H1 (cell line): ENCODE measurements around the gene FAM168B. TPM values are rescaled to one million over a fixed set of nuclear protein-coding genes. Genes with fewer than 3 reads are reported as not detected.
"Not testable (repeated sequence)": the region's sequence is repeated elsewhere in the genome, so short reads cannot be mapped to it uniquely, and the experiment has no call there.

Experiments used
- CTCF ChIA-PET: fragments of 300-600 bp; sonication (Branson Sonifier 250); formaldehyde crosslinking; loops from one replicate; lab custom pipeline; 2021; ENCODE audit not compliant: partially characterized antibody; lab: Charles Lee
- POLR2A ChIA-PET: fragments of 300-600 bp; sonication (Branson Sonifier 250); formaldehyde crosslinking; loops from one replicate; lab custom pipeline; 2021; ENCODE audit warnings: inconsistent platforms; ENCODE audit not compliant: partially characterized antibody; lab: Charles Lee
- DNase-seq, 2 experiments: peaks; one replicate each; pipeline versions ENCODE4 v3.0.0 to v3.0.0-alpha.2; 2010 to 2022; ENCODE audit warnings: low spot score in 2 of 2, low read depth in 1 of 2, mixed read lengths in 1 of 2
- FAIRE-seq: peaks from 2 replicates; lab custom pipeline; 2011; peaks lifted over from hg19 to GRCh38; lab: Jason Lieb, UNC
- H2AFZ ChIP-seq: 2 replicates; pipeline ENCODE4 v1.8.1; 2012; ENCODE audit warnings: low read length, inconsistent platforms
- H2AK5ac ChIP-seq: 2 replicates; pipeline ENCODE4 v1.6.1; 2013; ENCODE audit warnings: low read depth, low read length
- H2BK120ac ChIP-seq: replicated peaks from 2 replicates; pipeline ENCODE3; 2013; ENCODE audit warnings: low read depth, low read length, inconsistent platforms
- H2BK12ac ChIP-seq: 2 replicates; pipeline ENCODE4 v1.6.1; 2013; ENCODE audit warnings: low read depth, low read length
- H2BK15ac ChIP-seq: 2 replicates; pipeline ENCODE4 v1.6.1; 2013; ENCODE audit warnings: low read length
- H2BK20ac ChIP-seq: 2 replicates; pipeline ENCODE4 v1.6.1; 2013; ENCODE audit warnings: low read length
- H2BK5ac ChIP-seq: 2 replicates; pipeline ENCODE4 v1.6.1; 2013; ENCODE audit warnings: low read depth, low read length
- H3K14ac ChIP-seq: 2 replicates; pipeline ENCODE4 v1.6.1; 2013; ENCODE audit warnings: inconsistent platforms; ENCODE audit not compliant: insufficient read length
- H3K18ac ChIP-seq: 2 replicates; pipeline ENCODE4 v1.6.1; 2013; ENCODE audit warnings: low read length; ENCODE audit errors: extremely low read depth
- H3K23ac ChIP-seq: 2 replicates; pipeline ENCODE4 v1.6.1; 2013; ENCODE audit warnings: inconsistent platforms; ENCODE audit not compliant: insufficient read length
- H3K23me2 ChIP-seq: 2 replicates; pipeline ENCODE4 v1.6.1; 2013; ENCODE audit warnings: low read depth, low read length
- H3K27ac ChIP-seq: 2 replicates; pipeline ENCODE4 v1.6.1; 2011; ENCODE audit warnings: low read depth, low read length, inconsistent platforms
- H3K27me3 ChIP-seq, 4 experiments: replicated peaks in 1 of 4; 1 replicate in 1 of 4; 2 replicates in 3 of 4; pipeline versions ENCODE4 v1.6.1 to v1.8.1; 2011 to 2013; ENCODE audit warnings: low read length in 3 of 4, mild to moderate bottlenecking in 3 of 4, inconsistent platforms in 2 of 4, mixed read lengths in 2 of 4, moderate library complexity in 1 of 4; ENCODE audit not compliant: control insufficient read depth in 3 of 4, insufficient read depth in 3 of 4; ENCODE audit errors: extremely low read depth in 1 of 4
- H3K36me3 ChIP-seq, 4 experiments: 2 replicates each; pipeline versions ENCODE4 v1.6.1 to v1.8.1; 2011 to 2013; ENCODE audit warnings: mild to moderate bottlenecking in 4 of 4, low read length in 3 of 4, moderate library complexity in 2 of 4, control low read depth in 1 of 4, inconsistent platforms in 1 of 4; ENCODE audit not compliant: insufficient read depth in 4 of 4, control insufficient read depth in 2 of 4
- H3K4ac ChIP-seq: replicated peaks from 2 replicates; pipeline ENCODE3; 2013; ENCODE audit warnings: low read length, low read depth, mixed read lengths, inconsistent platforms; ENCODE audit not compliant: insufficient read length
- H3K4me1 ChIP-seq, 4 experiments: replicated peaks in 1 of 4; 1 replicate in 1 of 4; 2 replicates in 3 of 4; pipeline versions ENCODE4 v1.6.1 to v1.8.1; 2011 to 2013; ENCODE audit warnings: low read length in 3 of 4, inconsistent platforms in 2 of 4, mixed read lengths in 1 of 4; ENCODE audit not compliant: insufficient read depth in 4 of 4, control insufficient read depth in 3 of 4
- H3K4me2 ChIP-seq, 2 experiments: 2 replicates each; pipeline versions ENCODE4 v1.6.1 to v1.8.1; 2011 to 2013; ENCODE audit warnings: low read depth in 2 of 2, low read length in 2 of 2, control low read depth in 1 of 2, inconsistent platforms in 1 of 2, mild to moderate bottlenecking in 1 of 2; ENCODE audit not compliant: insufficient read depth in 1 of 2
- H3K4me3 ChIP-seq, 4 experiments: fragments of 200-600, 300-600 bp in 1 of 4; sonication (generic), shearing (Covaris generic), sonication (Bioruptor Twin) in 1 of 4; 2 replicates each; pipeline versions ENCODE4 v1.5.1 to v1.8.1; 2011 to 2016; ENCODE audit warnings: low read length in 4 of 4, low read depth in 3 of 4, control low read depth in 2 of 4, inconsistent platforms in 2 of 4, mild to moderate bottlenecking in 2 of 4, mixed read lengths in 1 of 4, moderate library complexity in 1 of 4; ENCODE audit not compliant: insufficient read depth in 2 of 4; ENCODE audit errors: extremely low read depth in 1 of 4
- H3K56ac ChIP-seq: replicated peaks from 2 replicates; pipeline ENCODE3; 2013; ENCODE audit warnings: low read depth, mild to moderate bottlenecking, mixed read lengths, low read length, inconsistent platforms; ENCODE audit not compliant: insufficient read length
- H3K79me1 ChIP-seq: 2 replicates; pipeline ENCODE4 v1.6.1; 2013; ENCODE audit warnings: low read depth, low read length, control low read depth
- H3K79me2 ChIP-seq, 2 experiments: 2 replicates each; pipeline versions ENCODE4 v1.6.1 to v1.8.1; 2012 to 2013; ENCODE audit warnings: low read length in 2 of 2, mild to moderate bottlenecking in 2 of 2, inconsistent platforms in 1 of 2; ENCODE audit not compliant: insufficient read depth in 2 of 2, control insufficient read depth in 1 of 2
- H3K9ac ChIP-seq, 4 experiments: replicated peaks in 1 of 4; 1 replicate in 1 of 4; 2 replicates in 3 of 4; pipeline versions ENCODE4 v1.6.1 to v1.8.1; 2011 to 2013; ENCODE audit warnings: low read depth in 3 of 4, low read length in 3 of 4, control low read depth in 2 of 4, mild to moderate bottlenecking in 2 of 4, moderate library complexity in 2 of 4, inconsistent platforms in 1 of 4; ENCODE audit errors: extremely low read depth in 1 of 4
- H3K9me3 ChIP-seq, 2 experiments: 2 replicates each; pipeline versions ENCODE4 v1.6.1 to v1.8.1; 2012 to 2013; ENCODE audit warnings: mild to moderate bottlenecking in 2 of 2, moderate library complexity in 2 of 2, control low read depth in 1 of 2, inconsistent platforms in 1 of 2, low read depth in 1 of 2, low read length in 1 of 2, mixed read lengths in 1 of 2; ENCODE audit not compliant: insufficient read depth in 2 of 2
- H4K20me1 ChIP-seq, 2 experiments: replicated peaks in 1 of 2; 2 replicates each; pipeline versions ENCODE3 to v1.8.1; 2011 to 2013; ENCODE audit warnings: inconsistent platforms in 2 of 2, low read length in 2 of 2, mild to moderate bottlenecking in 1 of 2; ENCODE audit not compliant: insufficient read depth in 2 of 2, control insufficient read depth in 1 of 2
- H4K5ac ChIP-seq: 2 replicates; pipeline ENCODE4 v1.6.1; 2013; ENCODE audit warnings: low read length, low read depth, mixed read lengths, inconsistent platforms; ENCODE audit not compliant: insufficient read length
- H4K8ac ChIP-seq: 2 replicates; pipeline ENCODE4 v1.8.0; 2013; ENCODE audit warnings: mild to moderate bottlenecking, moderate library complexity, low read length, inconsistent platforms; ENCODE audit not compliant: insufficient read depth; ENCODE audit errors: extremely low read depth
- H4K91ac ChIP-seq: replicated peaks from 2 replicates; pipeline ENCODE3; 2013; ENCODE audit warnings: low read length, mixed read lengths, inconsistent platforms; ENCODE audit not compliant: insufficient read length
- WGBS, 2 experiments: shearing (Covaris generic) in 1 of 2; methylation state at CpG; one replicate each; pipeline versions ENCODE4 v1.1.6 to v1.1.7; 2013 to 2015; ENCODE audit warnings: low lambda C conversion rate in 2 of 2, mixed read lengths in 2 of 2, inconsistent platforms in 1 of 2, low coverage in 1 of 2, missing lambda C conversion rate in 1 of 2; ENCODE audit not compliant: insufficient replicate concordance in 2 of 2, insufficient coverage in 1 of 2, insufficient read length in 1 of 2; ENCODE audit errors: extremely low coverage in 1 of 2, missing lambda C conversion rate in 1 of 2; 5-methylcytosine and 5-hydroxymethylcytosine counted together
- polyA plus RNA-seq, 7 experiments: library from polyadenylated mRNA; depleted of rRNA in 3 of 7; stranded (reverse) in 5 of 7; unstranded in 2 of 7; fragments of >200 nt in 5 of 7; fragments of 200-250 nt in 2 of 7; gene quantifications; 1 replicate in 5 of 7; 2 replicates in 1 of 7; 4 replicates in 1 of 7; pipeline versions ENCODE4 v1.2.1 to v1.2.3, GENCODE V29; 2011 to 2013; ENCODE audit warnings: missing spikeins in 2 of 7, mixed read lengths in 2 of 7
- total RNA-seq: library from RNA; stranded (reverse); fragmentation: NEBNext Ultra II Directional; extraction: Animal tissue kit (Norgen Biotek cat#: 25700); gene quantifications from 2 replicates; pipeline ENCODE4 v1.2.1, GENCODE V29; 2021

Gene FAM168B
- total and polyA plus RNA-seq, 2 of the 8 experiments (the other 6 are each of a cell fraction or from before 2014, with no cell fraction given): 61.9 to 123 TPM

DNA sequence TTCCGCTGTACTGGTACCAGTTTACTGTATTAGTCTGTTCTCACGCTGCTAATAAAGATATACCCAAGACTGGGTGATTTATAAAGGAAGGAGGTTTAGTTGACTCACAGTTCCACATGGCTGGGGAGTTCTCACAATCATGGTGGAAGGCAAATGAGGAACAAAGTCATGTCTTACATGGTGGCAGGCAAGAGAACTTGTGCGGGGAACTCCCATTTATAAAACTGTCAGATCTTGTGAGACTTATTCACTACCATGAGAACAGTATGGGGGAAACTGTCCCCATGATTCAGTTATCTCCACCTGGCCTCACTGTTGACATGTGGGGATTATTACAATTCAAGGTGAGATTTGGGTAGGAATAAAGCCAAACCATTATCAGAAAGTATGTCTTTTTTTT is 21.7 kb upstream of the FAM168B start:
- H3K14ac ChIP-seq, H2BK20ac ChIP-seq, H3K18ac ChIP-seq, H3K9ac ChIP-seq, FAIRE-seq, H3K4me3 ChIP-seq, DNase-seq, H2BK5ac ChIP-seq, H3K56ac ChIP-seq, H3K23ac ChIP-seq, H3K9me3 ChIP-seq, H2AFZ ChIP-seq, H2BK15ac ChIP-seq, H3K36me3 ChIP-seq, H2BK120ac ChIP-seq, H3K27ac ChIP-seq, H4K5ac ChIP-seq, H2AK5ac ChIP-seq, H3K27me3 ChIP-seq, H4K91ac ChIP-seq, H3K4me2 ChIP-seq, H3K4ac ChIP-seq, H3K23me2 ChIP-seq, CTCF ChIA-PET, H2BK12ac ChIP-seq, H4K8ac ChIP-seq: not testable (repeated sequence)
- POLR2A ChIA-PET: interaction anchor here (0.5 kb wide), 1 partner anchor 25 kb away, joined by 3 read pairs; no protein-coding TSS in a partner anchor
- peaks cover 0 to 13% (median 5%) of the 10 kb centered on the region in 4 experiments; a peak in 2 of 7 replicates for H3K4me1 ChIP-seq
- WGBS, 2 experiments: 89% methylated on average over 3 of the region's 3 CpGs; no CpG with 5 or more reads in 1 of the 2 experiments
- peaks cover 12% of the 10 kb centered on the region for H3K79me1 ChIP-seq
- H4K20me1 ChIP-seq: peaks cover 9 to 11% of the 10 kb centered on the region in 2 experiments
- peaks cover 15 to 95% of the 10 kb centered on the region in 2 experiments for H3K79me2 ChIP-seq
